HEK293T (cell line): ENCODE data around the gene USP13.

Source experiments
- ELF4 ChIP-seq: fragments of 450-650 bp; IDR thresholded peaks from 2 replicates; pipeline ENCODE4 v1.6.1; 2017; ENCODE audit warnings: antibody characterized with exemption
- FOXK2 ChIP-seq: fragments of 450-650 bp; IDR thresholded peaks from 2 replicates; pipeline ENCODE4 v1.6.1; 2016; ENCODE audit warnings: mild to moderate bottlenecking
- FOXM1 ChIP-seq: fragments of 450-650 bp; IDR thresholded peaks from 2 replicates; pipeline ENCODE4 v1.6.1; 2017; ENCODE audit warnings: mild to moderate bottlenecking, borderline replicate concordance
- HDGF ChIP-seq: fragments of 450-650 bp; IDR thresholded peaks from 2 replicates; pipeline ENCODE4 v1.6.1; 2017; ENCODE audit warnings: antibody characterized with exemption, borderline replicate concordance
- LEF1 ChIP-seq: fragments of 450-650 bp; IDR thresholded peaks from 2 replicates; pipeline ENCODE4 v1.6.1; 2017; ENCODE audit warnings: mild to moderate bottlenecking, borderline replicate concordance
- NFRKB ChIP-seq: fragments of 450-650 bp; IDR thresholded peaks from 2 replicates; pipeline ENCODE4 v1.6.1; 2016; ENCODE audit warnings: mild to moderate bottlenecking, moderate library complexity
- PKNOX1 ChIP-seq: fragments of 450-650 bp; IDR thresholded peaks from 2 replicates; pipeline ENCODE4 v1.6.1; 2016
- SP1 ChIP-seq: fragments of 450-650 bp; IDR thresholded peaks from 2 replicates; pipeline ENCODE4 v1.6.1; 2017
- SUZ12 ChIP-seq: fragments of 450-650 bp; IDR thresholded peaks from 2 replicates; pipeline ENCODE4 v1.6.1; 2016; ENCODE audit warnings: mild to moderate bottlenecking
- TARDBP ChIP-seq: fragments of 450-650 bp; IDR thresholded peaks from 2 replicates; pipeline ENCODE4 v1.6.1; 2016
- ZNF384 ChIP-seq: fragments of 450-650 bp; IDR thresholded peaks from 2 replicates; pipeline ENCODE4 v1.6.1; 2016

GRCh38 chr3:179615458-179616173 lies 37.2 kb upstream of the USP13 start:
- no peak for TF ChIP-seq SP1
- TF ChIP-seq FOXM1 = no peak
- TF ChIP-seq PKNOX1 = no peak
- no peak for TF ChIP-seq NFRKB
- TF ChIP-seq HDGF = no peak
- no peak for TF ChIP-seq ELF4
- no peak for TF ChIP-seq ZNF384
- no peak for TF ChIP-seq TARDBP
- TF ChIP-seq FOXK2 = no peak
- TF ChIP-seq LEF1 = no peak
- no peak for TF ChIP-seq SUZ12
